HCEC 1CT (cell line): ENCODE measurements around the gene CDC42SE2.
"Not testable (repeated sequence)": the region's sequence is repeated elsewhere in the genome, so short reads cannot be mapped to it uniquely, and the experiment has no call there.

ENCODE experiments used
- DNase-seq: peaks from one replicate; pipeline ENCODE4 v3.0.0-alpha.2; 2017

Gene CDC42SE2

DNA sequence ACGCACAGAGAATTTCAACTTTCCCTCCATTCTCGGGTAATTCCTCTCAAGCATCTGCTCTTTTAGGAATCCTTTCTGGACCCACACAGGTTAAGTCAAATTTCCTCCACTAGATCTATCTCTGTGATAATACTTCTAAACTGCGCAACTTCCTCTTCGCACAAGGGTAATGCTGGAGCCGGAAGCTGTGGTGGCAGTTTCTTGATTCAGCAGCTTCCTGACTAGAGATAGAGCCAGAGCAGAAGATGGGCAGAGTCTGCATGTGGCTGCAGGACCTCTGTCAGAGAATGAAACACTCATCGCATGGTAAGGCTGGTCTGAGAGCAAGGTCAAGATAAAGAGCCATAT, 11.1 kb upstream of the CDC42SE2 start:
- DNase-seq: no peak

DNA sequence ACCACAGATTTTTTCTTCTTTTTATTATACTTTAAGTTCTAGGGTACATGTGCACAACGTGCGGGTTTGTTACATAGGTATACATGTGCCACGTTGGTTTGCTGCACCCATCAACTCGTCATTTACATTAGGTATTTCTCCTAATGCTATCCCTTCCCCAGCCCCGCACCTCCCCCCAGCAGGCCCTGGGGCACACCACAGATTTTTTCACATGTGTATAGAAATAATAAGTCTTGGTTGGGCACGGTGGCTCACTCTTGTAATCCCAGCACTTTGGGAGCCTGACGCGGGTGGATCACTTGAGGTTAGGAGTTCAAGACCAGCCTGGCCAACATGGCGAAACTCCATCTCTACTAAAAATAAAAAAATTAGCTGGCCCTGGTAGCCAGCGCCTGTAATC, 9.8 kb upstream of the CDC42SE2 start:
- not testable (repeated sequence) for DNase-seq

DNA sequence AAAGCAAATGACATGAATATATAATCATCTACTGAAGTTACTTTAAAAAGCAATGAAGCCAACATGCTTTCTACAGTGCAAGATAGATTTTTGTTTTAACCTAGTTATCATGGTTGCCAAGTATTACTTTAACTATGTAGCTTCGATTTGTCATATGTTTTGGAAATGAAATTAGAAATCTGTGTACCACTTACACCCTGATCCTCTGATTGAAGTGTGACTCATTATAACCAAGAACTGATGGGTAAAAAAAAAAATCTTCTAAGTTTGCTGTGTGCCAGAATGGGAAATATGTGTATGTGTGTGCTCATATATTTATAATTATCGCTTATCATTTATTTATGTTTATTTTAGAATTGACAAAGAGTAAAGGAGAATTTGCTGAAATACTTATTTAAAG, 9.1 kb upstream of the CDC42SE2 start:
- peak; percentile 56 for DNase-seq

DNA sequence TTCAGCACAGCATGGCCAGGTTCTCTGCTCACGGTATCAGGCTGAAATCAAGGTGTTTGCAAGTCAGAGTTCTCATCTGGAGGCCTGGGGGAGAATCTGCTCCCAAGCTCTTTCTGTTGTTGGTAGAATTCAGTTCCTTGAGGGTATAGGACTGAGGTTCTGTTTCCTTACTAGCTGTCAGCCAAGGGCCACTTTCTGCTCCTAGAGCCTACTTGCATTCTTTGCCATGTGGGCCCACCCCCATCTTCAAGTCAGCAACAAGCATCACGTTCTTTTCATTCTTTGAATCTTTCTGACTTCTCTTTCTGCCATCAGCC, 7.4 kb upstream of the CDC42SE2 start:
- no peak for DNase-seq

DNA sequence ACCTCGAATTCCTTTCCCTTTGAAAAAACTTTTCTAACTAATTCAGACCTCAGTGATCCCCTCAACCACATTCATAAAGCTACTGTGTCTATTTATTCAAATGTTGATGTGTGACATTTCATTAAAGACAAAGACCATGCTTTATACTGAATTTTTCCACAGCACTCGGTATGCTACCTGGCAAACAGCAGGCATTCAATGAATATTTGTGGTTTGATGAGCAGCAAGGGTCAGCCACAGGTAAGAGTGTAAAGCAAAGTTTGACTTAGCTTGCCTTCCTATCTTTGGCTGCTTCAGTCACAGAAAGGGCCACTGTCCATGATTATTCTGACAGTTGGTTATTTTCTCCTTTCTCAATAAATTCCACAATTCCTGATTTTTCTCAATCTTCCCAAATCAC, 5.1 kb upstream of the CDC42SE2 start:
- no peak for DNase-seq

DNA sequence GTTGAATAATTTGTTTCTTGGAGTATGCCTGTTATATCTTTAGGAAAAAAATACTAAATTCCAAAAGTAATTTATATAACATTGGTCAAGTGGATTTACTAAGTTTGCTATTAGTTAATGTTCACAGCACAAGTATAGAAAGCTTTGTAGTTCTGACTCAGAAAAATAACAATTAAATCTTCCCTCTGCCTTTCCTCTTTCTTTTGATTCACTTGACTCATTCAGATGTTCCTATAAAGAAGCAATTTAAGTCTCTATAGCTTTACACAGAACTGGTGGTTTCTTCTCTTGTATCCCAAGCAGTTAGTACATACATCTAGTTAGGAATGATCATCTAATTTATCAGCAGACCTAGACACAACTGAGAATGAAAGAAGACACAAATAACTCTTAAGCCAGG, 4.5 kb upstream of the CDC42SE2 start:
- DNase-seq: no peak

DNA sequence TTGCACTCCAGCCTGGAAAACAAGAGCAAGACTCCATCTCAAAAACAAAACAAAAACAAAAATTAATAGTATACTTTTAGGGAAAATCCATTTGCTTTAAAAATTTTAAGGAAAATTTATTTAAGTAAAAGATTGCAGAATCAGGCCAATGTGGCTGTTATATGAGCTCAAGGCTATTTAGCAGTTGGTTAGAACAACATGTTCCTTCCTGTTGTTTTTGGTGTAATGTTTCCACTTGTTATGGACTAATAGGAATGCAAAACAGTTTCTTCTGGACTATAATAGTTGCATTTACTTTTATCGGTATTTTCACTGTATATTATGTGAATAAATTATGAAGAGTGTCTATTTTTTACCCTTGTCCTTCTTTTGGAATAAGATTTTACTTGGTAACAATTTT, 3.0 kb upstream of the CDC42SE2 start:
- no peak for DNase-seq

DNA sequence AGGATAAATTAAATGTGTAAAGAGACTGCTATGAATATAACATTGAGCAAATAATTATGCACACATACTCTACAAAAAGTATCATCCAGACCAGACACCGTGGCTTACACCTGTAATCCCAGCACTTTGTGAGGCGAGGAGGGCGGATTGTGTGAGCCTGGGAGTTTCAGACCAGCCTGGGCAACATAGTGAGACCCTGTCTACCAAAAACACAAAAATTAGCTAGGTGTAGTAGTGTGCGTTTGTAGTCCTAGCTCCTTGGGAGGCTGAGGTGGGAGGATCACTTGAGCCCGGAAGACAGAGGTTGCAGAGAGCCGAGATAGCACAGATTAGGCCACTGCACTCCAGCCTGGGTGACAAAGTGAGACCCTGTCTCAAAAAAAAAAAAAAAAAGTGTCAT, 2.4 kb upstream of the CDC42SE2 start:
- DNase-seq: no peak

DNA sequence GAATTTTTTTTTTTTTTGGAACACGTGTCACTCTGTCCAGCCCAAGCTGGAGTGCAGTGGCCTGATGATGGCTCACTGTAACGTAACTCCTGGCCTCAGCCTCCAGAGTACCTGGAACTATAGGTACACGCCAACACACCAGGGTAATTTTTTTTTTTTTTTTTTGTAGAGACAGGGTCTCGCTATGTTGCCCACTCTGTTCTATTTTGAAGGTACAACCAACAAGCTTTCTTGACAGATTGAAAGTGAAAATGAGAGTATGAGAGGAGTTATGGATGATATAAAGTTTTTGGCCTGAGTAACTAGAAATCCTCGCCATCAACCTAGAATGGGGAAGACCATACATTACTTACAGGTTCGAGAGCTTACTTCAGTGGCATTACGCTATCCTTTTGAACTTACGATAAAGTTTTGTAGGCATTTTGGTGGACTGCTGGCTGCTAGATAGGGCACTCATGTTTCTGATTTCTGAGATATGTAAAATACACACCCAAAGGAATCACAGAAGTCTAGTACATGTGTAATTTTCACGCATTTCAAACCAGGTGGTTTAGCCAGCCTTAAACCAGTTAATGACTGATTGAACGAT, 806 bp upstream of the CDC42SE2 start:
- no peak for DNase-seq

DNA sequence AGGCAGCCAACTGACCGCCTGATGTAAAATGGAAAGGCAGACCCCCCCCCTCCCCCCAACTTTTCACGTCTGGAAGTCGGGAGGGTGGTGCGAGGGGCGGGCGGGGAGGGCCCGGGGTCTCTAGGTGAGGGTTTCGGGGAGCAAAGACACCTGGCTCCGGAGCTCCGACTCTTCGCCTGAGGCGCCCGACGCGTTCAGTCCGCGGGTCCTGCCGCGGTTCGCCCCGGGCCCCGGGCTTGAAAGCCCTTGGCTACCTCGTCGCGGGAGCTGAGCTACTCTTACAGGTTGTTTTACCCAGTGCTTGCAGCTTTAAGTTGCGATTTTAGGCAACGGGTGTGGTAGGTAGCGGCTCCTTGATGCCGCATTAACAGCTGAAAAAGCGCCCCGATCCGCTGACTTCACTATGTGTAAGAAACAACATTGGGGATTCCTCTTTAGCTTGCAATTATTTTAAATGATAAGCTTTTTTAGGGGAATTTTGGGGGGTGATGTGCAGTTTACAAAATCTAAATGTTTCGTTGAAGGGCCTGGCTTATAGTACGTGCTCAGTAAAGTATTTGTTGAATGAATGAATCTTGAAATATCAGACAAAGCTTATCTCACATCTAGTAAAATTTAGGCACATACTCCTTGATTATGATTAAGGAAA, 722 bp downstream of the CDC42SE2 start:
- peak; percentile 31 for DNase-seq

DNA sequence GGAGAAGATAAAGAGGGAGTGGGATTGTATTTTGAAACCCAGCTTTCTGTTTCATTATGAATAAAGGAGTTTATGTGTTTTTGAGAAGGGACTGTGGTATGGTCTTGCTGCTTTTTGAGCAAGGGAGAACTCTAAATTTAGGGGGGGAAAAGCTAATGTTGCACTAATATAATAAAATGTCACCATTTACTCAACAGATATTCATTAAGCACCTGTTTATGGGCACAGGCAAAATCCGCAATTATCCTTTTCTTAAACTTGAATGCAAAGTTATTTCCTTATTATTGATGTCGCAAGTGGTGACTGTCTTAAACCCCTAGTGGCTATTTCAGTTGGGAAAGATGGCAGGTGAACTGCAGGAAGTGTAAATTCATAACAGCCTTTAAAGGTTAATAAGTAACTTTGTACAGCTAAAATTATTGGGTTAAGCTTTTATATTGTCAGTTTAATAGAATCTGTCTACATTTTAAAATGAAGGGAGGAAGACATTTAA, 1.5 kb downstream of the CDC42SE2 start:
- DNase-seq: peak; percentile 47

DNA sequence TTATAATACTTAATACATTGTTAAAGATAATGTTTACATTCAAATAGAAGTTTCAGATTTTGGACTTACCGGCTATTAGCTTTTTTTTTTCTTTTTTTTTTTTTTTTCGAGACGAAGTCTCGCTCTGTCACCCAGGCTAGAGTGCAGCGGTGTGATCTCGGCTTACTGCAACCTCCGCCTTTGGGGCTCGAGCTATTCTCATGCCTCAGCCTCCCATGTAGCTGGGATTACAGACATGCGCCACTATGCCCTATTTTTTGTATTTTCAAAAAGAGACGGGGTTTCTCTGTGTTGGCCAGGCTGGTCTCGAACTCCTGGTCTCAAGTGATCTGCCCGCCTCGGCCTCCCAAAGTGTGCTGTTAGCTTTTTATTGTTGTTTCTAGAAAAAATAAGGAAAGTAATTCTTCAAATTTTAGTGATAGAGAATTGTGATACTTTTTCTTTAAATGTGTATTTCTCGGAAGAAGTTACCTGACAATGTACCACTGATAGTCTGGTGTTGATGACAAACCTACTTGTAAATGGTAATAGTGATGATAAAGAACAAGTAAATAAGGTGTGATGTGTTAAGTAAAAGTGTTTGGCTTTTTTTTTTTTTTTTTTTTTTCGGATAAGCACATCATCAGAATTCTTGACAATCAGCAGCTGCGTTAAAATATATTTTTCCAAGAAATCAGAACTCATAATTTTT, 2.7 kb downstream of the CDC42SE2 start:
- no peak for DNase-seq

DNA sequence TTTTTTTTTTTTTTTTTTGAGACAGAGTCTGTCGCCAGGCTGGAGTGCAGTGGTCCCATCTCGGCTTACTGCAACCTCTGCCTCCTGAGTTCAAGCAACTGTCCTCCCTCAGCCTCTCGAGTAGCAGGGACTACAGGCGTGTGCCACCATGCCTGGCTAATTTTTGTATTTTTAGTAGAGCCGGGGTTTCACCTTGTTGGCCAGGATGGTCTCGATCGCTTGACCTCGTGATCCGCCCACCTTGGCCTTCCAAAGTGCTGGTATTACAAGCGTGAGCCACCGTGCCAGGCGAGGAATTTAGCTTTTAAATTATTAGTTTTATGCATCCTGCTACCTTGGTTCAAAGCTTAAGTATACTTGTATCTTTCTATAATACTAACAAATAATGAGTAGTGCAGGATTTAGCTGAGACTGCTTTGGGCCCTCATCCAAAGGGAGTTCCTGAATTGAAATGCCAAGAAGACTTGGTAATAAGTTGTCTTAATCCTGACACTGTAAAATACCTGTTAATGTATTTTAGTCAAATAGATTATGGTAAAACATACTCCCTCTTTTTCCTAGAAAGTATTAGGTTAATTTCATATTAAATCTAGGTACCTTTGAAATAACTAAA, 5.0 kb downstream of the CDC42SE2 start:
- no peak for DNase-seq

DNA sequence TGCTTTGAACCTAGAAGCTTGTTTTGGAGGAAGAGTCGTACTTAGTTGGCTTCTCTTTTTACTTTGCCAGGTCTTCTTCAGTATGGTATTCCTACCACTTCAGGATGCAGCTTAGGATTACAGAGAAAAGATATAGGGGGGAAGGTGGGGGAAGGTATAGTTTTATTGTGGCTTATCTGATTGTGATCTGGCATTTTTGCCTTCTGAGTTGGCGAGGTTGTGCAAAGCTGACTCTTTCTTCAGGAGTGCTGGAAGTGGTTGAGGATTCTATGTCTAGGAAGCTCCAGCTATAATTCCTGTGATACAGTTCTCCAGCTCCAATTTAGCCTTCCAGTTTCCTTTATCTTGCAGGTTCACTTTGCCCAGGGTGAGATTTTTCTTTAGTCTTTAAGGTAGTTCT, 7.0 kb downstream of the CDC42SE2 start:
- peak; percentile 63 for DNase-seq

DNA sequence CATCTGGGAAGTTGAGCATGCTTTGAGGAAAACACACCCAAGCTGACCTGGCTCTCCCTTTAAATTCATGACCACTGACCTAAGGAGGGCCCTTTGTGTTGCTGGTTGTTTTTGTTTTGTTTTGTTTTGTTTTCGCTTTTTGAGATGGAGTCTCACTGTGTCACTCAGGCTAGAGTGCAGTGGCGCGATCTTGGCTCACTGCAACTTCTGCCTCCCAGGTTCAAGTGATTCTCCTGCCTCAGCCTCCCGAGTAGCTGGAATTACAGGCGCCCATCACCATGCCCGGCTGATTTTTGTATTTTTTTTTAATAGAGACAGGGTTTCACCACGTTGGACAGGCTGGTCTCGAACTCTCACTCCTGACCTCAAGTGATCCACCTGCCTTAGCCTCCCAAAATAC, 8.0 kb downstream of the CDC42SE2 start:
- DNase-seq: not testable (repeated sequence)

DNA sequence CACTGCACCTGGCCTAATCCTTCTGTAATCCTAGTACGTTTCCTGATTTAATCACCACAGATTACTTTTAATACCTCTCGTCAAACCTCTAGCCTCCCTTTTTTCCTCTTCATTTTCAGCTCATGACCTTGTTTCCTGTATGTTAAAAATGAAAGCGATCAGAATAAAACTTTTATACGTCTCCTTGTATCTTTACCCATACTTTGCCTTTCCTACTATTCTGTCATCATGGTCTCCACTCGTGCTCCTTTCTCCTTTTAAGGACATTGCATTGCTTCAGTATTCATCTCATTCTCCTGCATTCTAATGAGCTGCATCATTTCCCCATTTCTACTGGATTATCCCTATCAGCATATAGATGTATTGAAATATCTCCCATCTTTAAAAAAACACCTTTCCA, 8.5 kb downstream of the CDC42SE2 start:
- peak; percentile 21 for DNase-seq

DNA sequence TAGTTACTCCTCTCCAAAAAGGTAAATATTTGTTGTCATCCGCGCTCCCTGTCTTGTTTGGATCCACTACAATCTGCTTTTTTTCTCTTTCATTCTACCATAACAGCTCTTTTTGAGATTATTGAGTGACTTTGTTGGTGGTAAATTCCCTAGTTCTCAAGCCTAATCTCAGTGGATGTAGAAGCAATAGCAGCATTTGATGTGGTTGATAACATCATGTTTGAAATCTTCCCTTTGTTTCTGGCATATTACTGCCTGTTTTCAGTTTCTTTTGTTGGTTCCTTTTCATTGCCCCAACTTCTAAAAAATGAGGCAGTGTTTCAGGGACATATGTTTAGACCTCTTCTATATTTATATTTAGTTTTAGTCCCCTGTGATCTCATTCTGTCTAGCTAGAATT, 8.9 kb downstream of the CDC42SE2 start:
- no peak for DNase-seq

DNA sequence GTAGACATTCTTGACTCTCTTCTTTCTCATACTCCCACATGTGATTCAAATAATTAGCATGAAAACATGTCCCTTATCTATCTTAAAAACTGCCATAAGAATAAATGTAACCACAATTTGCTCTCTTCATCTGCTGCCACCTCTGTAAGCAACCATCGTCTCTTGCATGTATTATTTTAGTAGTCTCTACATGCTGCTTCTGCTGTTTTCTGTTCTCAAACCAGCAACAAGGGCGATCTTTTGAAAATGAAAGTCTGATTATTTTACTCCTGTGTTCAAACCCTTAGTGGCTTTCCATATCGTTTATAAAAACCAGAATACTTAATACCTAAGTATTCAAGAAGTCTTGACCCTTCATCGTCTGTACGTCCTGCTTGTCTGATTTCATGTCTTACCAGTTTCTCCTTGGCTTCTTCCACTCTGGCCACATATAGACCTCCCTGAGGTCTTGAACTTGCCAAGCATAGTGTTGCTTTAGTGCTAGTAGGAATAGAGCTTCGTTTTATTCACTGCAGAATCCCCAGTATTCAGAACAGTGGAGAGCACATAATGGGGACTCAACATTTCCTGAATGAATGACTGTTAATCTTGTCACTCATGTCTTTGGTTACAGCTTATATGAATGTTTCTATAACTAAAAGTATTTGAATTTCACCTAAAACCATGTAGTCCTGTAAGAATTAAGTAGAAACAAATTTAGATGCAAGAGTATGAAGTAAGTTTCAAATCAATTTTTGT, 10.6 kb downstream of the CDC42SE2 start:
- DNase-seq: no peak

DNA sequence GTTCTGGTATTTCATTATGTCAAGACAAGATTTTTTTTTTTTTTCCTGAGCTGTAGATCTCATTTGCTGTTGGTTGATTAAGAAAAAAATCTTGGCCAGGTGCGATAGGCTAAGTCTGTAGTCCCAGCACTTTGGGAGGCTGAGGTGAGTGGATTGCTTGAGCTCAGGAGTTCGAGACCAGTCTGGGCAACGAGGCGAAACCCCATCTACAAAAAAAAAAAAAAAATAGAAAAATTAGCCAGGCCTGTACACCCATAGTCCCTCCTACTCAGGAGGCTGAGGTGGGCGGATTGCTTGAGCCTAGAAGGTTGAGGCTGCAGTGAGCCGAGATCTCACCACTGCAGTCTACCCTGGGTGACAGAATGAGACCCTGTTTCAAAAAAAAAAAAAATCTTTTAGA, 12.2 kb downstream of the CDC42SE2 start:
- no peak for DNase-seq

DNA sequence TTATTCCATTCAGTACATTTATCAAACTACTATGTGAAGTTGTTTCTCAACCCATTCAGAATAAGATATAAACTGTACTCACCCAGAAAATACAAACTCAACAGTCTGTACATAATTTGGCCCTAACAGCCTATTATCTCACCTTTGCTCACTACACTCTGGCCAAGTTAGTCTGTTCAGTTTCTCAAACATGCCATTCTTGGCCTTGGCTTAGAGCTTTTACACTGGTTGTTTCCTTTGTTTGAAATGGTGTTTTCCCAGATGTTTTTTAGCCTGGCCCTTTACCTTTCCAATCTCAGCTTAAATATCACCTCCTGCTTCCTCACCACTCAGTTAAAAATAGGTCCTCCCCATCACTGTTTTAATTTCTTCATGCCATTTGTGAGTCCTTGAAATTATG, 13.6 kb downstream of the CDC42SE2 start:
- no peak for DNase-seq

DNA sequence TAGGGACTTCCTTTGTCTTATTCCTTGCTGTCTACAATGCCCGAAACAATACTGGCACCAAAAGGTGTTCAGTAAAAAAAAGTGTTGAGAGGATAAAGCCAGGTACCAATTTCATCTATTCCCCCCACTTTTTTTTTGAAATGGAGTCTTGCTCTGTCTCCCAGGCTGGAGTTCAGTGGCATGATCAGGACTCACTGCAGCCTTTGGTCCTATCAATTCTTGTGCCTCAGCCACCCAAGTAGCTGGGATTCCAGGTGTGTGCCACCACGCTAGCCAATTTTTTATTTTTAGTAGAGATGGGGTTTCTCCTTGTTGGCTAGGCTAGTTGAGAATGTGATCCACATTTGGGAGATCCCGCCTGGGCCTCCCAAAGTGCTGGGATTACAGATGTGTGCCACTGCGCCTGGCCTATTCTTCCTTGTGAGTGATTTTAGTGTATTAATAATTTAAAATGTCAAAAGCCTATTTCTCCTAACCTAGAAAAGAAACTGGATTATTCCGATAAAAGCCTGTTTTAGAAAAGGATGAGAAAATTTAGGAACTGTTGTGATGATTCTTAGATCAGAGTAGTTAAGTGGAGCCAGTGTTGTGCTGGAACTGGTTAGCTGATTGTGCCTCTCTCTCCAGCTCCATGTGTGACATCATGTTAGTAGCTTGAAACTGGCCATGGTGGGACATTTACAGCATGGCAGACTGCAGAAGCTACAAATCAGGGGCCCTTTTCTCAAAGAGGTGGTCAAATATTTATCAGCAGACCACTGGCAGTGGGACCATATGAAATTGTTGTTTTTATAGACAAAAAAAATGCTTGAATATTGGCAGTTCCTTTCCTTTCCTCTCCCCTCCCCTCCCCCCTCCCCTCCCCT, 14.3 kb downstream of the CDC42SE2 start:
- DNase-seq: no peak

DNA sequence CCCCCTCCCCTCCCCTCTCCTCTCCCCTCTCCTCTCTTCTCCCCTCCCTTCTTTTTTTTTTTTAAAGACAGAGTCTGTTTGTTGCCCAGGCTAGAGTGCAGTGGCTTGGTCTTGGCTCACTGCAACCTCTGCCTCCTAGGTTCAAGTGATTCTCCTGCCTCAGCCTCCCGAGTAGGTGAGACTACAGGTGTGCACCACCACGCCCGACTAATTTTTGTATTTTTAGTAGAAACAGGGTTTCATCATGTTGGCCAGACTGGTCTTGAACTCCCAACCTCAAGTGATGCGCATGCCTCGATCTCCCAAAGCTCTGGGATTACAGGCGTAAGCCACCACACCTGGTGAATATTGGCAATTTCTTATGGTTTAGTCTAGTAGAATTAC, 14.9 kb downstream of the CDC42SE2 start:
- not testable (repeated sequence) for DNase-seq

DNA sequence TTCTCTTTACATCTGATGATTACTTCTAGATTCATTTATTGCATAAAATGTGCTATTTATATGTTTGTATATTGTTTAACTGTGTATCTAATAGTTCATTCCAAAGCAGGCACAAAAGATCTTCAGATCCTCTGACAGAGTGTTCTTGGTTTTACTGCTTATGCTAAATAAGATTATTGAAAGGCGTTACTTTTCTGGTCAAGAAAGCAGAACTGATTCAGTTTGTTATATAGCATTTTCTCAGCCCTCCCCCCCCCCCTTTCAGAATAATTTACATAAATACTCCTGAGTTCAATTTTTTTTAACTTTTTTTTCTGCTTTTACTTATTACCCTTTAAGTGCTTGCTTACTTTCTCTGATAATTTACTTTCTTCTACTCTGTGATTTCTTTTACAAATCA, 15.4 kb downstream of the CDC42SE2 start:
- DNase-seq: no peak
